SK-N-SH (cell line): ENCODE data around the gene HCCS. TPM values are rescaled to one million over a fixed set of nuclear protein-coding genes. Genes with fewer than 3 reads are reported as not detected.

Experiments used
- CTCF ChIA-PET: fragments of 300-600, 350-600 bp; formaldehyde crosslinking; extraction: SDS; loops from one replicate; lab custom pipeline; 2021; lab: Yijun Ruan, JAX
- POLR2A ChIA-PET: fragments of 350-600 bp; sonication (Branson Sonifier 250); formaldehyde crosslinking; extraction: SDS; loops from one replicate; lab custom pipeline; 2020; ENCODE audit warnings: antibody characterized with exemption, inconsistent platforms; lab: Yijun Ruan, JAX
- DNase-seq: peaks from one replicate; pipeline ENCODE4 v3.0.0; 2012
- H2AFZ ChIP-seq: fragments of 200-600 bp; sonication (generic); 2 replicates; pipeline ENCODE4 v1.8.1; 2016; ENCODE audit warnings: antibody characterized with exemption, mild to moderate bottlenecking, low read depth
- H3F3A ChIP-seq: fragments of 200-600 bp; sonication (generic); replicated peaks from 2 replicates; pipeline ENCODE3; 2016; ENCODE audit warnings: antibody characterized with exemption, mild to moderate bottlenecking; ENCODE audit not compliant: insufficient read depth
- H3K27ac ChIP-seq, 2 experiments: fragments of 200-500 bp in 1 of 2; fragments of 200-600 bp in 1 of 2; sonication (Bioruptor generic) in 1 of 2; sonication (generic), shearing (Covaris generic) in 1 of 2; 2 replicates each; pipeline versions ENCODE4 v1.5.1 to v1.6.1; 2014 to 2016; ENCODE audit warnings: low read depth in 2 of 2, inconsistent platforms in 1 of 2, low read length in 1 of 2, mild to moderate bottlenecking in 1 of 2, mixed read lengths in 1 of 2
- H3K27me3 ChIP-seq: fragments of 200-600 bp; sonication (generic), shearing (Covaris generic); 2 replicates; pipeline ENCODE4 v1.6.1; 2016; ENCODE audit warnings: mixed run types; ENCODE audit not compliant: insufficient read depth
- H3K36me3 ChIP-seq, 2 experiments: fragments of 200-500 bp in 1 of 2; fragments of 200-600 bp in 1 of 2; sonication (Bioruptor generic) in 1 of 2; sonication (generic) in 1 of 2; replicated peaks in 1 of 2; 2 replicates each; pipeline versions ENCODE3 to v1.5.1; 2014 to 2016; ENCODE audit warnings: low read length in 1 of 2, mild to moderate bottlenecking in 1 of 2; ENCODE audit not compliant: insufficient read depth in 2 of 2, control insufficient read depth in 1 of 2
- H3K4me1 ChIP-seq, 2 experiments: fragments of 200-500 bp in 1 of 2; fragments of 200-600 bp in 1 of 2; sonication (Bioruptor generic) in 1 of 2; sonication (generic), shearing (Covaris generic) in 1 of 2; 2 replicates each; pipeline versions ENCODE4 v1.5.1 to v1.6.1; 2014 to 2016; ENCODE audit warnings: low read depth in 1 of 2, low read length in 1 of 2, mixed run types in 1 of 2; ENCODE audit not compliant: insufficient read depth in 2 of 2, control insufficient read depth in 1 of 2
- H3K4me2 ChIP-seq: fragments of 200-600 bp; sonication (generic), shearing (Covaris generic); 2 replicates; pipeline ENCODE4 v1.6.1; 2017; ENCODE audit warnings: mixed run types
- H3K4me3 ChIP-seq, 2 experiments: fragments of 200-500 bp in 1 of 2; fragments of 200-600 bp in 1 of 2; sonication (Bioruptor generic) in 1 of 2; sonication (generic), shearing (Covaris generic) in 1 of 2; 2 replicates each; pipeline versions ENCODE4 v1.5.1 to v1.8.1; 2014 to 2016; ENCODE audit warnings: low read depth in 2 of 2, inconsistent platforms in 1 of 2, low read length in 1 of 2, mild to moderate bottlenecking in 1 of 2, mixed read lengths in 1 of 2, moderate library complexity in 1 of 2
- H3K79me2 ChIP-seq: fragments of 200-600 bp; sonication (generic); 2 replicates; pipeline ENCODE4 v1.8.1; 2017; ENCODE audit warnings: mild to moderate bottlenecking; ENCODE audit not compliant: insufficient read depth
- H3K9ac ChIP-seq: fragments of 200-600 bp; sonication (generic); 2 replicates; pipeline ENCODE4 v1.6.1; 2017; ENCODE audit warnings: mixed run types
- H3K9me2 ChIP-seq: fragments of 200-600 bp; sonication (generic); 2 replicates; pipeline ENCODE4 v1.6.1; 2017; ENCODE audit warnings: mixed run types
- H3K9me3 ChIP-seq: fragments of 200-600 bp; sonication (generic); 2 replicates; pipeline ENCODE4 v1.6.1; 2017; ENCODE audit warnings: mixed run types, mild to moderate bottlenecking, moderate library complexity
- H4K20me1 ChIP-seq: fragments of 200-600 bp; sonication (generic); 2 replicates; pipeline ENCODE4 v1.6.1; 2017; ENCODE audit warnings: mild to moderate bottlenecking, mixed run types; ENCODE audit not compliant: insufficient read depth
- CHD2 ChIP-seq: fragments of 150-350 bp; IDR thresholded peaks from 2 replicates; pipeline ENCODE4 v1.6.1; 2018; ENCODE audit warnings: low read length; ENCODE audit not compliant: partially characterized antibody
- ELF1 ChIP-seq: IDR thresholded peaks from 2 replicates; pipeline ENCODE4 v1.4.0; 2012
- EP300 ChIP-seq, 2 experiments: IDR thresholded peaks; 2 replicates each; pipeline versions ENCODE4 v1.4.0 to v1.6.1; 2012; ENCODE audit warnings: borderline replicate concordance in 1 of 2, low read depth in 1 of 2, low read length in 1 of 2
- FOSL2 ChIP-seq: IDR thresholded peaks from 2 replicates; pipeline ENCODE4 v1.4.0; 2012; ENCODE audit warnings: low read depth, mild to moderate bottlenecking, moderate library complexity, borderline replicate concordance
- FOXM1 ChIP-seq: IDR thresholded peaks from 2 replicates; pipeline ENCODE4 v1.4.0; 2012; ENCODE audit warnings: low read depth, mild to moderate bottlenecking
- GABPA ChIP-seq: IDR thresholded peaks from 2 replicates; pipeline ENCODE4 v1.4.0; 2012; ENCODE audit warnings: low read depth, mild to moderate bottlenecking
- JUND ChIP-seq: IDR thresholded peaks from 2 replicates; pipeline ENCODE4 v1.4.0; 2012
- MEF2A ChIP-seq: IDR thresholded peaks from 2 replicates; pipeline ENCODE4 v1.4.0; 2012; ENCODE audit warnings: low read depth, borderline replicate concordance
- RAD21 ChIP-seq: IDR thresholded peaks from 2 replicates; pipeline ENCODE4 v1.6.1; 2012; ENCODE audit warnings: mild to moderate bottlenecking, low read length
- RFX5 ChIP-seq: IDR thresholded peaks from 2 replicates; pipeline ENCODE4 v1.6.1; 2012; ENCODE audit warnings: mild to moderate bottlenecking, improper control_type of control experiment, low read length
- RXRA ChIP-seq: IDR thresholded peaks from 2 replicates; pipeline ENCODE4 v1.4.0; 2012; ENCODE audit warnings: low read depth, mild to moderate bottlenecking, borderline replicate concordance
- SIN3A ChIP-seq: IDR thresholded peaks from 2 replicates; pipeline ENCODE4 v1.6.1; 2012; ENCODE audit warnings: low read depth, mild to moderate bottlenecking, low read length, moderate library complexity, borderline replicate concordance
- TCF12 ChIP-seq: IDR thresholded peaks from 2 replicates; pipeline ENCODE4 v1.4.0; 2012
- TEAD4 ChIP-seq: IDR thresholded peaks from 2 replicates; pipeline ENCODE4 v1.4.0; 2012; ENCODE audit warnings: mild to moderate bottlenecking, borderline replicate concordance; ENCODE audit not compliant: insufficient read depth
- YY1 ChIP-seq: IDR thresholded peaks from 2 replicates; pipeline ENCODE4 v1.4.0; 2012; ENCODE audit warnings: low read depth, mild to moderate bottlenecking
- WGBS: methylation state at CpG from one replicate; pipeline ENCODE4 v1.1.6; 2017; ENCODE audit warnings: low lambda C conversion rate; 5-methylcytosine and 5-hydroxymethylcytosine counted together
- polyA plus RNA-seq, 3 experiments: library from polyadenylated mRNA; depleted of rRNA; stranded (reverse); fragments of >200 nt; gene quantifications; 2 replicates each; pipeline ENCODE4 v1.2.3, GENCODE V29; 2012
- TF ChIP-seq, protein P1 (sequence below): IDR thresholded peaks from 2 replicates; pipeline ENCODE4 v1.4.0; 2012; ENCODE audit warnings: low read depth
- TF ChIP-seq, protein P2 (sequence below): IDR thresholded peaks from 2 replicates; pipeline ENCODE4 v1.4.0; 2012; ENCODE audit warnings: low read depth, borderline replicate concordance
- TF ChIP-seq, protein P3 (sequence below): fragments of 150-350 bp; IDR thresholded peaks from 2 replicates; pipeline ENCODE4 v1.6.1; 2016; ENCODE audit warnings: mild to moderate bottlenecking, low read depth, low read length

The HCCS gene
- polyA plus RNA-seq, 1 of the 3 experiments (the other 2 are of a cell fraction), result 33.7 TPM

DNA sequence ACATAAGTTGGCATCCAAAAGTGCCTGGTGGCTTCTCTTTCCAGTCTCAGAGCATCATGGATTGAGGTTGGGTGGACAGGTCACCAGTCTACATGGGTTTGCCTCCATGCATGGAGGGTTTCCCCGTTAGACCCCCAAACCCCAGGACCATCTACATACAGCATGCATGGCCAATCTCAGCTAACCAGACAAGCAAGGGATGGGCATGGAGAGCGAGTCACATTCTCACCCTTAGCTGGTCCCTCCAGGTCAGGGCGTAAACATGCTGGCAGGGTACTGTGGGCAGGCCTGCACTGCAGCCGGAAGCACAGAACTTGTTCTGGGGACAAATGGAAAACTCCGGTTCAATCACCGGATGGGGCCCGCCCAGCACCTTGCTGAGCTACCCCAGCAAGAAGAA lies 37.3 kb downstream of the HCCS start:
- DNase-seq, result no peak
- ChIA-PET CTCF (interaction anchor here (1.1 to 2.1 kb wide), 3 partner anchors 10 to 576 kb away, joined by 3 to 7 read pairs (median 6); no protein-coding TSS in a partner anchor), POLR2A (no interaction called here)
- Histone ChIP-seq H3F3A (no peaks in the 10 kb centered on the region), H4K20me1 (no peaks in the 10 kb centered on the region), H3K9me2 (no peaks in the 10 kb centered on the region), H3K4me3 (no peak overlapping the region), H3K27me3 (no peaks in the 10 kb centered on the region; the same call in 1 of the 2 replicates), H3K9me3 (no peaks in the 10 kb centered on the region), H3K27ac (no peak overlapping the region), H3K4me2 (no peak overlapping the region), H3K79me2 (no peaks in the 10 kb centered on the region), H3K4me1 (no peaks in the 10 kb centered on the region; a peak in 1 of 4 replicates), H2AFZ (no peak overlapping the region), H3K36me3 (no peaks in the 10 kb centered on the region), H3K9ac (no peak overlapping the region)
- WGBS, result 40% methylated on average over 5 of the region's 7 CpGs
- TF ChIP-seq FOSL2 (no peak), YY1 (no peak), TCF12 (no peak), ELF1 (no peak), EP300 (IDR thresholded peaks at IDR 0.05; ENCODE audit: borderline replicate concordance in 1 of 2, low read depth in 1 of 2, low read length in 1 of 2) (no peak), GABPA (no peak), SIN3A (no peak), JUND (no peak), FOXM1 (no peak), RAD21 (no peak), TEAD4 (no peak), MEF2A (no peak), RXRA (no peak), RFX5 (no peak), CHD2 (no peak)
- TF ChIP-seq, protein P1, sequence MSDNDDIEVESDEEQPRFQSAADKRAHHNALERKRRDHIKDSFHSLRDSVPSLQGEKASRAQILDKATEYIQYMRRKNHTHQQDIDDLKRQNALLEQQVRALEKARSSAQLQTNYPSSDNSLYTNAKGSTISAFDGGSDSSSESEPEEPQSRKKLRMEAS, result no peak
- TF ChIP-seq, protein P2, sequence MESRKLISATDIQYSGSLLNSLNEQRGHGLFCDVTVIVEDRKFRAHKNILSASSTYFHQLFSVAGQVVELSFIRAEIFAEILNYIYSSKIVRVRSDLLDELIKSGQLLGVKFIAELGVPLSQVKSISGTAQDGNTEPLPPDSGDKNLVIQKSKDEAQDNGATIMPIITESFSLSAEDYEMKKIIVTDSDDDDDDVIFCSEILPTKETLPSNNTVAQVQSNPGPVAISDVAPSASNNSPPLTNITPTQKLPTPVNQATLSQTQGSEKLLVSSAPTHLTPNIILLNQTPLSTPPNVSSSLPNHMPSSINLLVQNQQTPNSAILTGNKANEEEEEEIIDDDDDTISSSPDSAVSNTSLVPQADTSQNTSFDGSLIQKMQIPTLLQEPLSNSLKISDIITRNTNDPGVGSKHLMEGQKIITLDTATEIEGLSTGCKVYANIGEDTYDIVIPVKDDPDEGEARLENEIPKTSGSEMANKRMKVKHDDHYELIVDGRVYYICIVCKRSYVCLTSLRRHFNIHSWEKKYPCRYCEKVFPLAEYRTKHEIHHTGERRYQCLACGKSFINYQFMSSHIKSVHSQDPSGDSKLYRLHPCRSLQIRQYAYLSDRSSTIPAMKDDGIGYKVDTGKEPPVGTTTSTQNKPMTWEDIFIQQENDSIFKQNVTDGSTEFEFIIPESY, result no peak
- TF ChIP-seq, protein P3, sequence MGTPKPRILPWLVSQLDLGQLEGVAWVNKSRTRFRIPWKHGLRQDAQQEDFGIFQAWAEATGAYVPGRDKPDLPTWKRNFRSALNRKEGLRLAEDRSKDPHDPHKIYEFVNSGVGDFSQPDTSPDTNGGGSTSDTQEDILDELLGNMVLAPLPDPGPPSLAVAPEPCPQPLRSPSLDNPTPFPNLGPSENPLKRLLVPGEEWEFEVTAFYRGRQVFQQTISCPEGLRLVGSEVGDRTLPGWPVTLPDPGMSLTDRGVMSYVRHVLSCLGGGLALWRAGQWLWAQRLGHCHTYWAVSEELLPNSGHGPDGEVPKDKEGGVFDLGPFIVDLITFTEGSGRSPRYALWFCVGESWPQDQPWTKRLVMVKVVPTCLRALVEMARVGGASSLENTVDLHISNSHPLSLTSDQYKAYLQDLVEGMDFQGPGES, result no peak
